ENCODE data around the gene SNAPC5.

- no peak for TF ChIP-seq CTCF (IDR thresholded peaks at IDR 0.05)
- TF ChIP-seq EP300 (IDR thresholded peaks at IDR 0.05; ENCODE audit: low read depth), result no peak
- no peak for TF ChIP-seq POLR2A (IDR thresholded peaks at IDR 0.05)
- no peak for TF ChIP-seq POLR2AphosphoS5 (IDR thresholded peaks at IDR 0.05)
Measured at GRCh38 chr15:66489179-66489791, 8.3 kb downstream of the SNAPC5 start.
